Osteoblast (primary cell): Measurements from ENCODE around the gene OR51A7. TPM values are rescaled to one million over a fixed set of nuclear protein-coding genes. Genes with fewer than 3 reads are reported as not detected.

Source experiments
- DNase-seq: peaks from one replicate; pipeline ENCODE4 v3.0.0; 2011; ENCODE audit warnings: low spot score, mixed read lengths; ENCODE audit not compliant: insufficient read length; ENCODE audit errors: missing footprints
- H2AFZ ChIP-seq: 2 replicates; pipeline ENCODE4 v1.6.0; 2011; ENCODE audit warnings: mild to moderate bottlenecking, low read length
- H3K27ac ChIP-seq: 2 replicates; pipeline ENCODE4 v1.5.1; 2011; ENCODE audit warnings: mild to moderate bottlenecking, low read depth, low read length, moderate library complexity
- H3K27me3 ChIP-seq: 2 replicates; pipeline ENCODE4 v1.6.0; 2012; ENCODE audit warnings: mild to moderate bottlenecking, control low read depth, inconsistent platforms, low read length, moderate library complexity; ENCODE audit not compliant: insufficient read depth
- H3K36me3 ChIP-seq: 2 replicates; pipeline ENCODE4 v1.5.1; 2011; ENCODE audit warnings: mild to moderate bottlenecking, low read length, control low read depth, moderate library complexity; ENCODE audit not compliant: insufficient read depth
- H3K4me1 ChIP-seq: 2 replicates; pipeline ENCODE4 v1.5.1; 2011; ENCODE audit warnings: mild to moderate bottlenecking, low read length, control low read depth, moderate library complexity; ENCODE audit not compliant: insufficient read depth
- H3K4me2 ChIP-seq: 2 replicates; pipeline ENCODE4 v1.6.0; 2011; ENCODE audit warnings: mild to moderate bottlenecking, low read length; ENCODE audit not compliant: insufficient read depth
- H3K4me3 ChIP-seq: fragments of 200-600 bp; sonication (generic); 3 replicates; pipeline ENCODE4 v1.5.1; 2012; ENCODE audit warnings: mild to moderate bottlenecking, low read length, inconsistent platforms; ENCODE audit not compliant: insufficient read depth
- H3K79me2 ChIP-seq: 2 replicates; pipeline ENCODE4 v1.6.0; 2012; ENCODE audit warnings: mild to moderate bottlenecking, low read length, control low read depth, inconsistent platforms; ENCODE audit not compliant: insufficient read depth
- H3K9me3 ChIP-seq: 2 replicates; pipeline ENCODE4 v1.5.1; 2011; ENCODE audit warnings: low read depth, low read length, control low read depth
- H4K20me1 ChIP-seq: 2 replicates; pipeline ENCODE4 v1.6.0; 2012; ENCODE audit warnings: mild to moderate bottlenecking, low read length, control low read depth; ENCODE audit not compliant: insufficient read depth
- CTCF ChIP-seq: IDR thresholded peaks from 2 replicates; pipeline ENCODE4 v1.5.1; 2011; ENCODE audit warnings: mild to moderate bottlenecking, low read depth, low read length, moderate library complexity; ENCODE audit errors: extremely low read depth
- total RNA-seq: library from RNA; depleted of rRNA; stranded (reverse); fragments of >200 nt; gene quantifications from 2 replicates; pipeline ENCODE4 v1.2.3, GENCODE V29; 2012

OR51A7 gene
- total RNA-seq, 1 donor = not detected

- no peaks in the 10 kb centered on the region for H3K36me3 ChIP-seq
- H3K4me1 ChIP-seq = no peaks in the 10 kb centered on the region
- TF ChIP-seq CTCF = peak; percentile 27
- H3K4me3 ChIP-seq = no peak overlapping the region
- H3K27me3 ChIP-seq = no peaks in the 10 kb centered on the region
- H2AFZ ChIP-seq = no peak overlapping the region
- H3K27ac ChIP-seq = no peak overlapping the region
- H3K9me3 ChIP-seq = no peaks in the 10 kb centered on the region
- no peak overlapping the region for H3K4me2 ChIP-seq
- no peaks in the 10 kb centered on the region for H4K20me1 ChIP-seq
- DNase-seq = peak; percentile 66
- no peaks in the 10 kb centered on the region for H3K79me2 ChIP-seq
Measured at GRCh38 chr11:4891996-4892640, 11.5 kb upstream of the OR51A7 start.

GRCh38 chr11:4916581-4916980 lies 13.0 kb downstream of the OR51A7 start:
- Histone ChIP-seq H3K27me3 (no peaks in the 10 kb centered on the region), H3K9me3 (no peaks in the 10 kb centered on the region), H3K27ac (no peak overlapping the region), H3K4me3 (no peak overlapping the region), H3K79me2 (no peaks in the 10 kb centered on the region), H3K36me3 (no peaks in the 10 kb centered on the region), H3K4me1 (no peaks in the 10 kb centered on the region), H2AFZ (no peak overlapping the region), H3K4me2 (no peak overlapping the region), H4K20me1 (no peaks in the 10 kb centered on the region)
- DNase-seq = no peak
- no peak for TF ChIP-seq CTCF

GRCh38 chr11:4919250-4919649 lies 15.7 kb downstream of the OR51A7 start, which contains the start of gene OR51G2:
Gene OR51G2 (minus strand): TSS chr11:4919350. CDS start chr11:4915663, 3,687 bp downstream.
- Histone ChIP-seq H3K4me3 (no peak within 1 kb of the TSS), H3K27me3 (no peaks in the 10 kb centered on the region), H3K4me1 (no peaks in the 10 kb centered on the region), H3K79me2 (no peaks in the 10 kb centered on the region), H3K9me3 (no peaks in the 10 kb centered on the region), H3K27ac (no peak within 1 kb of the TSS), H3K36me3 (no peaks in the 10 kb centered on the region), H2AFZ (no peak within 1 kb of the TSS), H3K4me2 (no peak within 1 kb of the TSS), H4K20me1 (no peaks in the 10 kb centered on the region)
- no peak for DNase-seq
- no peak for TF ChIP-seq CTCF

- Histone ChIP-seq H3K27me3 (no peaks in the 10 kb centered on the region), H3K4me1 (no peaks in the 10 kb centered on the region), H2AFZ (no peak overlapping the region), H3K36me3 (no peaks in the 10 kb centered on the region), H3K4me2 (no peak overlapping the region), H3K9me3 (no peaks in the 10 kb centered on the region), H3K27ac (no peak overlapping the region), H4K20me1 (no peaks in the 10 kb centered on the region), H3K79me2 (no peaks in the 10 kb centered on the region), H3K4me3 (no peak overlapping the region)
- DNase-seq = no peak
- no peak for TF ChIP-seq CTCF
Measured at GRCh38 chr11:4921796-4922195, 18.2 kb downstream of the OR51A7 start.
